NT2/D1 (cell line): ENCODE data around the gene QKI.
A peak's percentile ranks its signal among the peaks of the same experiment; 100 is the strongest.

Source experiments
- DNase-seq: peaks from one replicate; pipeline ENCODE4 v3.0.0-alpha.2; 2011; ENCODE audit warnings: low read depth, low spot score
- H3K27me3 ChIP-seq: 2 replicates; pipeline ENCODE4 v1.6.0; 2011; ENCODE audit warnings: mild to moderate bottlenecking; ENCODE audit not compliant: insufficient read length, insufficient read depth
- H3K36me3 ChIP-seq: 2 replicates; pipeline ENCODE4 v1.6.1; 2011; ENCODE audit warnings: mild to moderate bottlenecking, low read length, mixed read lengths; ENCODE audit not compliant: insufficient read depth, insufficient read length
- H3K4me1 ChIP-seq: 2 replicates; pipeline ENCODE4 v1.5.1; 2011; ENCODE audit not compliant: insufficient read depth, insufficient read length
- H3K4me3 ChIP-seq: 2 replicates; pipeline ENCODE4 v1.5.1; 2011; ENCODE audit warnings: low read depth; ENCODE audit not compliant: insufficient read length
- H3K9ac ChIP-seq: 2 replicates; pipeline ENCODE4 v1.6.0; 2011; ENCODE audit warnings: low read depth; ENCODE audit not compliant: insufficient read length
- H3K9me3 ChIP-seq: 2 replicates; pipeline ENCODE4 v1.5.1; 2011; ENCODE audit warnings: mild to moderate bottlenecking, low read length; ENCODE audit not compliant: insufficient read depth
- SUZ12 ChIP-seq: IDR thresholded peaks from 2 replicates; pipeline ENCODE4 v1.6.1; 2011; ENCODE audit not compliant: insufficient read length, insufficient read depth; ENCODE audit errors: extremely low read depth
- YY1 ChIP-seq: IDR thresholded peaks from 2 replicates; pipeline ENCODE4 v1.6.1; 2011; ENCODE audit not compliant: insufficient read length, insufficient read depth
- ZNF274 ChIP-seq: IDR thresholded peaks from 2 replicates; pipeline ENCODE4 v1.6.1; 2011; ENCODE audit warnings: mild to moderate bottlenecking, low read depth, low read length

QKI gene

DNA sequence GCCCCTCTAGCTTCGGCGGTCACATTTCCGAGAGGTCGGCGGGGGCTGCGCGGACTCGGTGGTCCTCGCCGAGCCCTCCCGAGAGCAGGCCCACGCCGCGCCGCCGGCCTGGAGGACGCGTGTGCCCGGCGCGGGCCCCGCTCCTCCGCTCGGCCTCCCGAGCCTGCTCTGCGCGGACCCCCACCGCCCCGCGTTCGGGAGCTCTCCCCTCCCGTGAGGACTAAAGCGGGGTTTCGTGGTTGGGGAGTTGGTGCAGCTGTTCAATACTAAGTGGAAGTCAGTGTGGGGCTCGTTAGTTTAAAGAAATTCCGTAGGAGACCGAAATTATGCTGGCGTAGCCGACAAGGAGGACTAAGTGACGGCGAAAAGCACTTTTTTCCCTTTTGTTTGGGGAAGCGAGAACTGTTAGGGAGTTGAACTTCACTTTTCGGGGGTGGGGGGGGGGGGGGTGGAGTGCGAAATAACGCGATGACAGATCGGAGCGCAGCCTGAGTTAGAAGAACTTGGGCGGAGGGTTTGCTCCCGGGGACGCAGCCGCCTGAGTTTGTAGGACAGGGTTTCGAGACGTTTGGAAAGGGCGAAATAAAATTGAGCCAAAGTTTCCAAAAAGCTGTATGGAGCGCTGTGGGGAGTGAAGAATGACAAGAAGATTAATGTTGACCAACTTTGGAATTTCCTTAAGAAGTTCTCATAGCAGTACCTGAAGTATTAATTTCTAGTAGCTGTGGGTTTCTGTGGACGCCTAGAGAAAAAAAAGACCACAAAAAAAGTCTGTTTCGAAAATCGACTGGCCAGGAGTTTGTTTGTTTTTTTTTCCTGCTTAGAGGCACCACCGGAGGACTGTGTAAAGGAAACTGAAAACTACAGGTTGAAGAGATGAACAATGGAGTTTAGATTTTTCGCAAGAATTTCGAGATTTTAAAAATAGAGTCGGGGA lies 1.4 kb downstream of the QKI start:
- peak overlapping the region; percentile 72 for H3K4me3 ChIP-seq
- no peaks in the 10 kb centered on the region for H3K4me1 ChIP-seq

DNA sequence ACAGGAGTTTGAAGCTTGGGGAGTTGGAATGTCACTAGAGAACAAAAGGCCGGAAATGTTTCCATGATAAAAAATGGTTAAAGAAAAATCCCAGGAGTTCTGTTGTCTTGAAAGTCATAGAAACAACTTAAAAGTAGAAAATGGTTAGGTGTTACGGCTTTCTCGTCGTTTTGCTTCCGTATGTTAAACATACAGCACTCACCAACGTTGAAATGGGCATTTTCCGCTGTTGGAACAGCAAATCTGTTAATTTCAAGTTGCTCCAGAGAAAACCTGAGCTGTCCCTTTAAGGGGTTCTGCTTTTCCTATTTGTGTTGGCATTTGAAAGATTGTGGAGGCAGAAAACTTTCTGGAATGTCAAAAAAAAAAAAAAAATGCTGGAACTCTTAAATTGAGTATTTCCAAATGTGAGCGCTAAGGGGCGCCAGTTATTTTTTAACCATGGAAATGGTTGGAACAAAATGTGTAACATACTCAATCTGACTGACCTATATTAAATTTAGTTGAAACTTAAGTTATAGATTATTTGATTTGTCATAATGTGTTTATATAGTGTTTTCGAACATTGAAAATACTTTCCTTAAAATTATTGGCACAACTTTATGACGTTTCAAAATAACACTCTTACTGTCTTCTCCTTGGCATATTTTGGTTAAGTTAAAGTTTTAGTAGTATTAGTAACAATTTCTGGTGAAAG lies 2.2 kb downstream of the QKI start:
- Histone ChIP-seq H3K9me3 (no peaks in the 10 kb centered on the region), H3K27me3 (no peaks in the 10 kb centered on the region), H3K9ac (peak overlapping the region; percentile 70), H3K36me3 (no peaks in the 10 kb centered on the region), H3K4me3 (peak overlapping the region; percentile 72), H3K4me1 (no peaks in the 10 kb centered on the region)
- no peak for DNase-seq
- TF ChIP-seq YY1 (no peak), ZNF274 (no peak), SUZ12 (no peak)

More for the DNA sequence above, 1.4 kb downstream of the QKI start:
- no peak for DNase-seq
- Histone ChIP-seq H3K9me3 (no peaks in the 10 kb centered on the region), H3K9ac (peak overlapping the region; percentile 87), H3K36me3 (no peaks in the 10 kb centered on the region), H3K27me3 (no peaks in the 10 kb centered on the region)
- no peak for TF ChIP-seq SUZ12

DNA sequence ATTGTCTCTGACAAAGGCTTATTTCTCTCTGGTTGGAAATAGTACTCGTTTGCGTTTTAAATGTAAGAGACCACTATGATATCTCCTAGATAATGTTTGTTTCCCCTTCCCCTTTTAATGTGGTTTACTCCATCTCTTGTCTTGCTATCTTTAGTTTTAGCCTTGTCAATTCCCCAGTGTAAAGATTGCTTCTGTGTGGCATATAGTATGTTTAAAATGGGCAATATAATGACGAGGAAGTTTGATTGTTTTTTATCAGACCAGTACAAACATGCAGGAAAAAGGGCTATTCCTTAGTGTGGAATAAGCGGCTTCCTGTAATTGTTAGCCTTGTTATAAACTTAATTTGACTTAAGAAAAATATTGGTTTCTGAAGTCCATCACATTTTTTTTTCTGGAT lies 3.1 kb downstream of the QKI start:
- Histone ChIP-seq H3K9me3 (no peaks in the 10 kb centered on the region), H3K27me3 (no peaks in the 10 kb centered on the region), H3K4me1 (no peaks in the 10 kb centered on the region), H3K4me3 (peak overlapping the region; percentile 11), H3K9ac (peak overlapping the region; percentile 15), H3K36me3 (no peaks in the 10 kb centered on the region)
- DNase-seq, result no peak
- TF ChIP-seq SUZ12 (no peak), ZNF274 (no peak), YY1 (no peak)

DNA sequence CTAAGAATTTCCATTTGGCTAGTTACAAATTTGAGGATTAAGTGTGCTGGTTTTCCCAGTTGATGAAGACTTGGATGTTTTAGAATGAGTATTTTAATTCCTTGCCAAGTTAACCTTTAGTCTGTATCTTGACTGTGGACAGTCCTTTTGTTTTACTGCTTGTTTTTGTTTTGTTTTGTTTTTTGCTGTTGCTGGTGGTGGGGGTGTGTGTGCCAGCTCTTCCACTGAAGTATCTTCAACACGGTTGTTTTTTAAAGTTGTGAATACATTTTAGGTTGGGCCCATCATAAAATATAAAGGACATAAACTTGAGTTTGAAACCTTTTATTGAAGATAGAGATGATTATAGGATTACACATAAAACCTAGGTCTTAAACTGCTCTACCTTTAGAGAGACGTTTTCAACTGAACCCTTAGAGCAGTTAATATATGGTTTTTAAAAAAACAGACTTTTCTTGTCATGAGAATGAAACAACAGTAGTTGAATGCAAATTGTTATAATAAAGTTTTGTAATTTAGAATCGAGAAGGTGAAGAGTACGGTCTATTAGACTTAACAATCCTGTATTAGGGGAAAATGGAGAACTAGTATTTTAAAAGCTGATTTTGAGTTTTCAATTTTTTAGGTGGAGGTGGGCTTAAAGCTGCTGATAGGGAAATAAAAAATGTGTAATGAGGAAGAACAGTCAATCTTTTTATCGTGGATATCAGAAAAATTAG lies 4.0 kb downstream of the QKI start:
- Histone ChIP-seq H3K9me3 (no peaks in the 10 kb centered on the region), H3K36me3 (no peaks in the 10 kb centered on the region), H3K4me3 (no peak overlapping the region), H3K27me3 (no peaks in the 10 kb centered on the region), H3K9ac (no peak overlapping the region), H3K4me1 (no peaks in the 10 kb centered on the region)
- no peak for DNase-seq
- TF ChIP-seq SUZ12 (no peak), ZNF274 (no peak), YY1 (no peak)

DNA sequence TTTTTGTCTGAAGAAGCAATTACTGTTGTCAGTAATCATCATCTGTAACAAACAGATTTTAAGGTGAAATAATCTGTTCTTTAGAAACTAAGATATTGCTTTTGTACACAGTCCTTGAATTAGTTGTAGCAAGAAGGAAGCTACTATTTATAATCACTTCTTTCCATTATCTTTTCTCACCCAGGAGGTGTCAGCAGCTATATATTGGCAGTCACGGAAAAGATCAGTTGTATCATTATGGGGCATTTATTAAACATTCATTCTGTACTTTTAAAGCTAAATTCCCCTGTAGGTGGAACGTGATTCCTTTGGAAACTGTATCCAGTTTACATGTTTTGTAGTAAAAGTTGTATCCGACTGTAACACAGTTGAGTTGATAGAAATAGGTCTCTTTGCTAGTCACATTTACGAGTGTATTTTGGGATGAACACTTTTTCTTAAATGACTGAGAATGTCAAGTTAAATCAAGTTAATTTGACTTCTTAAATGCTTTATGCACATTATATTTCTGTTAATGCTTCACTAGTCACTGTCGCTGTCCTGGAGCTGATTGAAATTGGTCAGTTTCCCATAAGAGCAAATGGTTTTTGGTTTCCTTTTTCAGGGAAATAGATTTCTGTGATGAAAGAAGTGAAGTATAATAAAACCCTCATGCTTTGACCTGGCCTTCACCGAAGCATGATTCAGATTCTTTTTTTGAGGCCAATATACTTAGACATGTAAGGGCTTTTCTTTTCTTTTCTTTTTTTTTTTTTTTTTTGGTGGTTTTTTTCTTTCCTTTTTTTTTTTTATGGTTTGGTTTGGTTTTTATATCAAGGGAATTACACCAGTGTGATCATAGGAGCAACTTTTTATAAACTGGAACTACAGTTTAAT lies 5.1 kb downstream of the QKI start:
- no peaks in the 10 kb centered on the region for H3K4me1 ChIP-seq
- H3K36me3 ChIP-seq, result no peaks in the 10 kb centered on the region
- H3K9me3 ChIP-seq, result no peaks in the 10 kb centered on the region
- H3K27me3 ChIP-seq, result no peaks in the 10 kb centered on the region
- TF ChIP-seq ZNF274 (no peak), YY1 (no peak), SUZ12 (no peak)
- no peak for DNase-seq
- H3K4me3 ChIP-seq, result no peak overlapping the region
- H3K9ac ChIP-seq, result no peak overlapping the region

DNA sequence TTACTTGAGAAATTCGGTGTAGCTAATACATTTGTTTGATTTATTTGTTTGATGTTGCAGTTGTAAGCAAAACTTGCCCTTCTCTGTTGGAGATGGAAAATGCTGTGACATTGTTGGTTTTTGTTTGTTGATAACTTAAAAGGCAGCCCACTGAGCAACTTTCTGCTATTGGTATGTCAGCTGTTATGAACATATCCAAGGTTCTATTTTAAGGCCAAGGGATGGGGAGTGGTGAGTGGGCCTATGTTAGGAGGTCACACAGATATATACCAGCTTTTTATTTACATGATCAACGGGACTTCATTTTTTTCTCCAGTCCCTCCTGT lies 5.7 kb downstream of the QKI start:
- H3K36me3 ChIP-seq, result no peaks in the 10 kb centered on the region
- no peak for DNase-seq
- no peak overlapping the region for H3K4me3 ChIP-seq
- no peaks in the 10 kb centered on the region for H3K27me3 ChIP-seq
- TF ChIP-seq SUZ12 (no peak), YY1 (no peak), ZNF274 (no peak)
- no peak overlapping the region for H3K9ac ChIP-seq
- no peaks in the 10 kb centered on the region for H3K9me3 ChIP-seq
- no peaks in the 10 kb centered on the region for H3K4me1 ChIP-seq
